KBM-7 (cell line): Measurements from ENCODE around the gene ACSM6.

Source experiments
- DNase-seq: peaks from one replicate; pipeline ENCODE4 v3.0.0-alpha.2; 2015
- in situ Hi-C: fragments of 300-500 bp; cut with MboI; formaldehyde crosslinking; loops from 2 replicates; pipeline ENCODE4 v1.14.3; 2020; ENCODE audit warnings: low sequenced_read_pairs, low pct_unique_long_range_greater_than_20kb, mixed read lengths

The ACSM6 gene

DNA sequence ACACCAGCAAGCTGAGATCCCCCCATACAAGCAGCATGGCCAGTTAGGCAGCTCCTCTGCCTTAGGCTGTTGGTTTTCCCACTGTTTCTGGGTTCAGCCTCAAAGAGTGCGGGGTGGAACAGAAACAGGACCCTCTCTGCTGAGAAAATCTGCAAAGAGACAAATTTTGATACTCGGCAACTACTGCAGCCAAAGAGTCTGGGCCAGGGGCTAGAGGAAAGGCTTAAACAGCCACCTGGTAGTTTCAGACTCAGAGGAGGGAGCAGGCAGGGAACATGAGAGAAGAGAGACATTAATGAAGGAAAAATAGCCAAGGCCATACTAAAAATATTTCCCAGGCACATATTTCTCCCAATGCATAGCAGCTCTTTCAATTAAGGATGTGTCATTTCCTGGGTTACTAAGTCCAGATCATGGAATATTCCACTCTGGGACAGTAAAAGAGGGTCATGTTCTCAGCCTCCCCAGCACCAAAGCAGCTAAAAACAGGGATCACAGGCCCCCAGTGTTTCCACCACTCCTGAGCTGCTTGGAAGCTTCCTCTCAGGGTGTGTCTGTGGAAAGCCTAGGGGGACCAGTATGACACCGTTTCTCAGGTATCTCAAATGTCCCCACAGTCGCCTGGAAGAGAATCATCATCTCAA is 67.0 kb downstream of the ACSM6 start:
- in situ Hi-C loops = no loop called here
- DNase-seq = no peak

DNA sequence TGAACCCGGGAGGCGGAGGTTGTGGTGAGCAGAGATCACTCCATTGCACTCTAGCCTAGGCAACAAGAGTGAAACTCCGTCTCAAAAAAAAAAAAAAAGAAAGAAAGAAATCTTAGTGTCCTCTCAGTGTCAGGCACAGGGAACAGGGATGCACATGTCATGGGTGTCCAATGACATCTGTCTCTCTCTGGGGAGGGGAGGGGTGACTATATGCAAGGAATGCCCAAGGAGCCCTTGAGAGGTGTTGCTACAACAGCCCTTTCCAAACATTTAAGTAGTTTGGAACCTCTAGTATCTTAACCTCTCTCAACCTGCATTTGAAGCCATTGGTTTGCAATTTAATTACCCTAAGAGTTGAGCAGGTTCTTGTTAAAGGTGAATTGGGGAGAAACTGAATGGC is 67.9 kb downstream of the ACSM6 start:
- in situ Hi-C loops = no loop called here
- no peak for DNase-seq

DNA sequence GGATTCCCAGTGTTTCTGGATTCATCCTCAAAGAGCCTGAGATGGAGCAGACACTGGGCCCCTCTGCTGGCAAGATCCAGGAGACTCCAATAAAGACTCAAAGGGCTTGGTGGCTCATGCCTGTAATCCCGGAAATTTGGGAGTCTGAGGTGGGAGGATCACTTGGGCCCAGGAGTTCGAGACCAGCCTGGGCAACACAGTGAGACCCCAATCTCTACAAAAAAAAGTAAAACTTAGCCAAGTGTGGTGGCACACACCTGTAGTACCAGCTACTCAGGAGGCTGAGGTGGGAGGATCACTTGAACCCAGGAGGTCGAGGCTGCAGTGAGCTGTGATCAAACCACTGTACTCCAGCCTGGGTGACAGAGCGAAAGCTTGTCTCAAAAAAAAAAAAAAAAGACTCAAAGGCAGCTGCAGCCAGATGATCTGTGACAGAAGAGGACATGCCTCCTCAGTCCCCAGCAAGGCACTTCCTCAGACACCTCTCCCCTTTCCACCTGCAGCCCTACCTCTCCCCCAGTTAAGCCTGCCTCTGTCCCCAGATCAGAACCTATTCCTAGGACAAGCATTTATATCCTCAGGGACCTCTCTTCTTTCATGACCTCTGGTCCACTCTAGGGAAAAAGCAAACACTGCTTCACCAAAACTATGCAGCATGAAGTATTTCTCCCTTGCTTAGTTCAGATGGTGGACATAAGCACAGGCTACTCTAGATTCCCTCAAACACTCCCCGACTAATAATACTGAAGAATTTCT is 68.9 kb downstream of the ACSM6 start:
- in situ Hi-C loops = no loop called here
- no peak for DNase-seq

DNA sequence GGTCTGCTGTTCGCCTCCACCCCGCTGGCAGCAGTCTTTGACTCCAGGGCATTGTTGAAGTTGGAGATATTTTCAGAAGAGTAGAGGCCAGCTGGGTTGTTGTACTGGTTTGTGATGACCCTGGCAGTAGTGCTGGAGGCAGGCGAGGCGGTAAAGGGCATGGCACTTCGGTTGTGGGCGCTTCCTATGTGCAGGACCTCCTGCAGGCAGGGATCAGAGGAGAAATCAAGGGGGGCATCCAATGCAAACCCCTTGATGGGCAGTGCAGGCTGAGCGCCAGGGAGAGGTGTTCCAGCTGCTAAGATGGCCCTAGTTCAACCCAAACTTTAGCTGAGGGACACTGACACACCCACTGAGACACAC is 69.8 kb downstream of the ACSM6 start:
- in situ Hi-C loops = no loop called here
- no peak for DNase-seq

- in situ Hi-C loops = no loop called here
- DNase-seq = no peak
Measured at GRCh38 chr10:95264227-95265051, 70.4 kb downstream of the ACSM6 start.

DNA sequence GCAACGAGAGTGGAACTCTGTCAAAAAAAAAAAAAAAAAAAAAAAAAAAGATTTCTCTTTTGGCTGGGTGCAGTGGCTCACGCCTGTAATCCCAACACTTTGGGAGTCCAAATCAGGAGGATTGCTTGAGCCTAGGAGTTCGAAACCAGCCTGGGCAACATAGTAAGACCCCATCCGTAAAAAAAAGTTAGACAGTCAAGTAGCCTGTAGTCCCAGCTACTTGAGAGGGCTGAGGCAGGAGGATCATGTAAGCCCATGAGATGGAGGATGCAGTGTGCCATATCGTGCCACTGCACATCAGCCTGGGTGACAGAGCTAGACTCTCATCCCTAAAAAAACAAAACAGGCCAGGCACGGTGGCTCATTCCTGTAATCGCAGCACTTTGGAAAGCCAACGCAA is 71.5 kb downstream of the ACSM6 start:
- in situ Hi-C loops = no loop called here

GRCh38 chr10:95266674-95267095 is 72.6 kb downstream of the ACSM6 start:
- DNase-seq = peak; percentile 78
- in situ Hi-C loops = no loop called here

More for the DNA sequence above, 71.5 kb downstream of the ACSM6 start:
- no peak for DNase-seq

GRCh38 chr10:95267251-95267650 is 73.2 kb downstream of the ACSM6 start:
- in situ Hi-C loops = no loop called here
- no peak for DNase-seq

GRCh38 chr10:95268438-95268837 is 74.4 kb downstream of the ACSM6 start:
- no peak for DNase-seq
- in situ Hi-C loops = no loop called here

GRCh38 chr10:95273393-95274312 is 79.6 kb downstream of the ACSM6 start:
- DNase-seq = no peak
- in situ Hi-C loops = no loop called here

DNA sequence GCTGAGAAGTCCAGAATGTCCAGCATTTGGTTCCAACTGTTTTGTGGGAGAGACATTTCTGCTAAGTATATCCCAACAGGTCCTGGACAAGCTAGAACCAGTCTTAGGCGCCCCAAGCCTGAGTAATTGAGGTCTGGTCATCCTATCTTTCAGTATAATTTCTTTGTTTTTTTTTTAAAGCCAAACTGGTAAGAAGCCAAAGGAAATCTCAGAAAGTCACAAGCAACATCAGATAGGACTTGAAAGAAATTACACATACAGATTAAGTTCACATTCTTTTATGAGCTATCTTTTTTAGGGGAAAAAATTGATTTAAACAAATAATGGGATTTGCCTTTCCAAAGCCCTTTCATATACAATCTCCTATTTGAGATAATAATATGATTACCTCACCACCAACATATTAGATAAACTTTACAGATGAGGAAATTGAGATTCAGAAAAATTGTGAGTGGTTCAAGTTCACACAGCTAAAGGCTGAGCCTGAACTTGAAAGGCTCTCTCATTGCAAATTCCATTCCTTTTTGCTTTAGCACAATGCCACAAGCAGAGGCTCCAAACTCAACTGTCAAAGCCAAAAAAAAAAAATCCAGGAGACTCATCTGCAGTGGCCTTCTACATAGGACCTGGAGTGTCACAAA is 81.8 kb downstream of the ACSM6 start:
- no peak for DNase-seq
- in situ Hi-C loops = no loop called here

DNA sequence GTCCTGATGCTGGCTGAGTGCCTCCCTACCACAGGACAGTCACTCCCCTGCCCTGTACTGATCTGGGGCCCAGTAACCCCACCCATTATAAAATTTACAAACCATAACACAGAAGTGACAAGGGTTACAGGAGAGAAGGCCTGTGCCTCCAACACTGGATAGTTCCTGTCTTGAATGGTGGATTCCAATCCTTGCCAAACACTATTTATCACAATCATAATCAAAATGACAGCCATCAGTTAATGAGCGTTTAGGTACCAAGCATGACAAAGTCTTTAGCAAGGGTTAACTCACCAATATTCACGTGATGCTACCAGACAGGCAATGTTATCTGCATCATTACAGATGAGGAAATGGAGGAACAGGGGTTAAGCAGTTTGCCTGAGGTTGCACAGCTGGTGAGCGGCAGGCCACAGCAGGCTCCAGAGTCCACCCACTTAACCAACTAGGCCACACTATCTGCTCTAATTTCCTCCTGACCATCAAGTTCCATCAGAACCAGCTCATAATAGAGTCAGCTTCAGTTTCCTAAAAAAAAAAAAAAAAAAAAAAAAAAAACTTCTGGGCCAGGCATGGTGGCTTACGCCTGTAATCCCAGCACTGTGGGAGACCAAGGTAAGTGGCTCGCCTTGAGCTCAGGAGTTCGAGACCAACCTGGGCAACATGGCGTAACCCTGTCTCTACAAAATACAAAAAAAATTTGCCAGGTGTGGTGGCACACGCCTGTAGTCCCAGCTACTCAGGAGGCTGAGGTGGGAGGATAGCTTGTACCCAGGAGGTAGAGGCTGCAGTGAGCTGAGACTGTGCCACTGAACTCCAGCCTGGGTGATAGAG is 82.5 kb downstream of the ACSM6 start:
- DNase-seq = peak; percentile 58
- in situ Hi-C loops = no loop called here

GRCh38 chr10:95277201-95277570 is 83.1 kb downstream of the ACSM6 start:
- in situ Hi-C loops = no loop called here
- no peak for DNase-seq

DNA sequence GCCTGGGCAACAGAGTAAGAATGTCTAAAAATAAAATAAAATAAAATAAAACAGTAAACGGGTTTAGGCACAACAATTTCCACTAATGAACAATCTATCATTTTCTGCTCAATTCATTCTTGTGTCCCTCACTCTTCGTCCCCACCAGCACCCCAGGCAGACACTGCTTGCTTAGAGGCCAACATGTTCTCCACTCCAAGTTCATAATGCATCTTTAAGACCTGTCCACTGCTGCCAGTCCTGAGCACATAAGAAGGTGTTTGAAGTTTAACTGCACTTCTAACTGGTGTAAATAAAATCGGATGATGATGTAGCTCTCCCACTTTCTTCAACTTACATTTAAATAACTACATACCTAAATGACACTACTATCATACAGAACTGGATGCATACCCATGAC is 83.6 kb downstream of the ACSM6 start:
- in situ Hi-C loops = no loop called here
- DNase-seq = no peak
